PC-9 (cell line): ENCODE results near the gene ELP5.

Source experiments
- EZH2 ChIP-seq: fragments of 200-600 bp; sonication (generic); IDR thresholded peaks from 2 replicates; pipeline ENCODE4 v1.8.0; 2017; ENCODE audit warnings: antibody characterized with exemption, low read depth
- TF ChIP-seq, protein P1 (sequence below): fragments of 200-600 bp; sonication (generic); conservative IDR thresholded peaks from 2 replicates; pipeline ENCODE4 v1.6.1; 2017; ENCODE audit warnings: mixed run types, antibody characterized with exemption, mild to moderate bottlenecking, moderate library complexity

GRCh38 chr17:7248796-7249195, 3.2 kb upstream of the ELP5 start:
- TF ChIP-seq, protein P1, sequence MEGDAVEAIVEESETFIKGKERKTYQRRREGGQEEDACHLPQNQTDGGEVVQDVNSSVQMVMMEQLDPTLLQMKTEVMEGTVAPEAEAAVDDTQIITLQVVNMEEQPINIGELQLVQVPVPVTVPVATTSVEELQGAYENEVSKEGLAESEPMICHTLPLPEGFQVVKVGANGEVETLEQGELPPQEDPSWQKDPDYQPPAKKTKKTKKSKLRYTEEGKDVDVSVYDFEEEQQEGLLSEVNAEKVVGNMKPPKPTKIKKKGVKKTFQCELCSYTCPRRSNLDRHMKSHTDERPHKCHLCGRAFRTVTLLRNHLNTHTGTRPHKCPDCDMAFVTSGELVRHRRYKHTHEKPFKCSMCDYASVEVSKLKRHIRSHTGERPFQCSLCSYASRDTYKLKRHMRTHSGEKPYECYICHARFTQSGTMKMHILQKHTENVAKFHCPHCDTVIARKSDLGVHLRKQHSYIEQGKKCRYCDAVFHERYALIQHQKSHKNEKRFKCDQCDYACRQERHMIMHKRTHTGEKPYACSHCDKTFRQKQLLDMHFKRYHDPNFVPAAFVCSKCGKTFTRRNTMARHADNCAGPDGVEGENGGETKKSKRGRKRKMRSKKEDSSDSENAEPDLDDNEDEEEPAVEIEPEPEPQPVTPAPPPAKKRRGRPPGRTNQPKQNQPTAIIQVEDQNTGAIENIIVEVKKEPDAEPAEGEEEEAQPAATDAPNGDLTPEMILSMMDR = no peak
- no peak for TF ChIP-seq EZH2
